SH-SY5Y (cell line): ENCODE data around the gene ANKRD13C.

Experiments
- GATA2 ChIP-seq: IDR thresholded peaks from 2 replicates; pipeline ENCODE4 v1.6.1; 2011; ENCODE audit warnings: mild to moderate bottlenecking, low read depth, low read length
- GATA3 ChIP-seq: IDR thresholded peaks from 2 replicates; pipeline ENCODE4 v1.6.1; 2011; ENCODE audit warnings: low read depth, mild to moderate bottlenecking, low read length, moderate library complexity

ANKRD13C gene

GRCh38 chr1:70354332-70355110, at the start of gene ANKRD13C:
ANKRD13C (minus strand) TSS chr1:70354722; CDS start chr1:70354408, 314 bp downstream.
- TF ChIP-seq GATA3 (no peak), GATA2 (peak; percentile 28; the same call in 1 of the 2 replicates)

- TF ChIP-seq GATA3 (no peak), GATA2 (no peak)
These were observed 49.2 kb upstream of the ANKRD13C start for GRCh38 chr1:70403759-70404158.

- TF ChIP-seq GATA3, result no peak
- TF ChIP-seq GATA2, result no peak
These were observed 47.5 kb upstream of the ANKRD13C start for GRCh38 chr1:70401974-70402373.

GRCh38 chr1:70400335-70400734, 45.8 kb upstream of the ANKRD13C start:
- no peak for TF ChIP-seq GATA3
- no peak for TF ChIP-seq GATA2

- TF ChIP-seq GATA2 (no peak), GATA3 (no peak)
These were observed 42.5 kb upstream of the ANKRD13C start for GRCh38 chr1:70397013-70397412.

- TF ChIP-seq GATA3, result no peak
- TF ChIP-seq GATA2, result no peak
These were observed 42.1 kb upstream of the ANKRD13C start for GRCh38 chr1:70396607-70397006.

GRCh38 chr1:70392626-70393025, 38.1 kb upstream of the ANKRD13C start:
- TF ChIP-seq GATA2, result no peak
- no peak for TF ChIP-seq GATA3

GRCh38 chr1:70387507-70387906, 33.0 kb upstream of the ANKRD13C start:
- no peak for TF ChIP-seq GATA3
- TF ChIP-seq GATA2, result no peak

- TF ChIP-seq GATA2, result no peak
- no peak for TF ChIP-seq GATA3
These were observed 31.6 kb upstream of the ANKRD13C start for GRCh38 chr1:70386121-70386520.

- TF ChIP-seq GATA2, result no peak
- TF ChIP-seq GATA3, result no peak
These were observed 31.0 kb upstream of the ANKRD13C start for GRCh38 chr1:70385477-70385876.

GRCh38 chr1:70384542-70384941, 30.0 kb upstream of the ANKRD13C start:
- TF ChIP-seq GATA3 (no peak), GATA2 (no peak)

- TF ChIP-seq GATA2 (no peak), GATA3 (no peak)
These were observed 29.0 kb upstream of the ANKRD13C start for GRCh38 chr1:70383483-70383882.

GRCh38 chr1:70382682-70383081, 28.2 kb upstream of the ANKRD13C start:
- TF ChIP-seq GATA3, result no peak
- no peak for TF ChIP-seq GATA2

- TF ChIP-seq GATA3 (no peak), GATA2 (no peak)
These were observed 21.7 kb upstream of the ANKRD13C start for GRCh38 chr1:70376196-70376595.

GRCh38 chr1:70372426-70372825, 17.9 kb upstream of the ANKRD13C start:
- TF ChIP-seq GATA3, result no peak
- TF ChIP-seq GATA2, result no peak
